Astrocyte of the hippocampus (primary cell): Measurements from ENCODE around the gene CLIP3.

ENCODE experiments used
- DNase-seq: peaks from one replicate; pipeline ENCODE4 v3.0.0; 2011; ENCODE audit warnings: low read depth, low spot score

CLIP3 gene

DNA sequence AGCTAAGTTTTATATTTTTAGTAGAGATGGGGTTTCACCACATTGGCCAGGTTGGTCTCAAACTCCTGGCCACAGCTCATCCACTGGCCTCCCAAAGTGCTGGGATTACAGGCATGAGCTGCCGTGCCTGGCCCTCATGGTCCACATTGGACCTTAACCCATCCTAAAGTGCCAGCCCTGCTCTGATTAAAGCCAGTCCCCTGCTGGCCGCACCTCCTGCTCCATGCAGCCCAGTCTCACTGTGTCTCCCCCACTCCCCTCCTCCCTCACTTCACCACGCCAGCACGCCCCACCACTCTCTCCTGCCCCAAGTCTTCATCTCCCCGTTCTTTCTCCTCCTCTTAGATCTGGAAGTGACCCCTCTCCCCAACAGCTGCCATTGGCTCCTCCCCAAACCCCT lies 54.4 kb downstream of the CLIP3 start:
- no peak for DNase-seq

DNA sequence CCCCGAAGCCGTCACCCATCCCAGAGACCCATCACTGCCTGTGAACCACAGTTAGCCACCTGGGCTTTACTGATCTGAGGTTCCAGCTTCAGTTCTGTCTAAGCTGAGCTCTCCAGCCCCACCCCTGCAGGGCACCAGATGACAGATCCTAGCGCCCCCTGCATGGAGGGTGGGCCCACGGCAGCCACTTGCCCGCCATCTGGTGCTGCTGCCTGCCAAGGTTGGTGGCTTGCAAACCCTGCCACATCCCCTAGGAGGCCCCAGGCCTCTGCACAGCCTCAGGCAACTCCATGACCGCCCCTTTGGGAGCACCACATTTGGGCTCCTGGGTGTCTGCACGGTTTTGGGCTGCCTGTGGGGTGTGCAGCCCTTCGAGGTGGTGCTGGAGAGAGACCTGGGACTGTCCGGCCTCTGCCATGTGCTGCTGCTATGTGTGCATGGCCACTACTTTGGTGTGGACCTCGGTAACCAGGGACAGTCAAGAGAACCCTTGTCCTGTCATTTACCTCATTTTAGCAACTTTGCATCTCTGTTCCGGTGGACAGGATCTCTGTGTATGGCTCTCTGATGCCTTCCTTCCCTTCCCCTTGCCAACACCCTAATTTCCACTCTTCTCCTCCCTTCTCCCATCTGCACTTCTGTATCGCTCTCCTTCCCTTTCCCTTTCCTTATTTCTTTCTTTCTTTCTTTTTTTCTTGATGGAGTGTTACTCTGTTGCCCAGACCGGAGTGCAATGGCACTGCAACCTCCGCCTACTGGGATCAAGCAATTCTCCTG lies 55.0 kb downstream of the CLIP3 start:
- no peak for DNase-seq

DNA sequence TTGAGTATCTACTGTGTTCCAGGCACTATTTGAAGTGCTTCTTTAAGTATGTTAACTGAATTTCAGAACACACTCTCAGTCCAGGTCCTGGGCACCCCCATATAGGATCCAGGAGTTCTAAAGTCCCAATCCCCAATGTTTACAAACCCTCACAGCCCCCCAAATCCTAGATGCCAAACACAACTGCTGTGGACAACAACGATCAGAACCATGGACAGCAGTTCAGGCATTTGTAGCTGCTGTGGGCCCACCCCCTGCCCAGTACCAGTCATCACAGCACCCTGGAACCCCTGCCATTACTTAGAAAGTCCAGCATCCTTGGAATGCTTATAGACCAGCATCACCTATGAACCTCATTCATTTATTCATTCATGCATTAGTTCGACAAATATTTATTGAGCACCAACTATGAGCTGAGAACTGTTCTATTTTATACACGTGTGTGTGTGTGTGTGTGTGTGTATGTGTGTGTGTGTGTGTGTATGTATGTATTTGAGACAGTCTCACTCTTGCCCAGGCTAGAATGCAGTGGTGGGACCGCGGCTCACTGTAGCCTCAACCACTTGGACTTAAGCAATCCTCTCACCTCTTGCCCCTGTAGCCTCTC lies 57.0 kb downstream of the CLIP3 start:
- DNase-seq: peak; percentile 61

DNA sequence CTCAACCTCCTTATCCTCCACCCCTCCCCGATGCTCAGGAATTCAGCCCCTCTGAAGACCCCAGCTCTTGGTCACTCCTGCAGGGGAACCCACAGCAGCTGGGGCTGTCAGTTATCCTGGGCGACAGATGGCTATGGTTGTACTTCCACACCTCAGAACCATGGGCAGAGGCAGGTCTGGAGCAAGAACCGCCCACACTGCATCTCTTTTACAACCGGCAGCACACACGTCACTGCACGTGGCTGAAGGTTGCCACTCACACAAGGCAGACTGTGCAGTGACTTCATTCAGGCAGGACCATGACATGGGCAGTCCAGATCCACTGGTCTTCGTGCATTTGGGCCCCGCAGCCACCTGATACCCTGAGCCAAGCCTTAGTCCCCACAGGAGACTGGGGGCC lies 59.2 kb downstream of the CLIP3 start:
- DNase-seq: no peak

DNA sequence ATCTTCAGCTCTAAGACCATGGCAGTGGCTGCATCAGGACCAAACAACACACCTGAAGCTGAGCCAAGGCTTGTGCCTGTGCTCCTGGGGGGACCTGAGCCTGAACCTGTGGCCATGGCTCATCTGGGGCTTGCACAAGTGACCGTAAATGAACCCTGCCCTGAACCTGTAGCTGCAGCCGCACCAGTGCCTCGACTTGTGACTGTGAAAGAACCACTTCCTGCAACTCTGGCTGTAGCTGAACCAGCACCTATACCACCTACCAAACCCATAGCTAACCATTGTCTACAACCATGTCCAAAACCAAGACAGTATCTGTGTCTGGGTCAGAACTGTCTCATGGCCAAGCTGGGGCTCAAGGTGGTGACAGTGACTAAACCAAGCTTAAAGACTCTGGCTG lies 65.9 kb downstream of the CLIP3 start:
- DNase-seq: no peak
